Measurements from ENCODE around the gene TRAF3.

The TRAF3 gene, protein sequence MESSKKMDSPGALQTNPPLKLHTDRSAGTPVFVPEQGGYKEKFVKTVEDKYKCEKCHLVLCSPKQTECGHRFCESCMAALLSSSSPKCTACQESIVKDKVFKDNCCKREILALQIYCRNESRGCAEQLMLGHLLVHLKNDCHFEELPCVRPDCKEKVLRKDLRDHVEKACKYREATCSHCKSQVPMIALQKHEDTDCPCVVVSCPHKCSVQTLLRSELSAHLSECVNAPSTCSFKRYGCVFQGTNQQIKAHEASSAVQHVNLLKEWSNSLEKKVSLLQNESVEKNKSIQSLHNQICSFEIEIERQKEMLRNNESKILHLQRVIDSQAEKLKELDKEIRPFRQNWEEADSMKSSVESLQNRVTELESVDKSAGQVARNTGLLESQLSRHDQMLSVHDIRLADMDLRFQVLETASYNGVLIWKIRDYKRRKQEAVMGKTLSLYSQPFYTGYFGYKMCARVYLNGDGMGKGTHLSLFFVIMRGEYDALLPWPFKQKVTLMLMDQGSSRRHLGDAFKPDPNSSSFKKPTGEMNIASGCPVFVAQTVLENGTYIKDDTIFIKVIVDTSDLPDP

DNA sequence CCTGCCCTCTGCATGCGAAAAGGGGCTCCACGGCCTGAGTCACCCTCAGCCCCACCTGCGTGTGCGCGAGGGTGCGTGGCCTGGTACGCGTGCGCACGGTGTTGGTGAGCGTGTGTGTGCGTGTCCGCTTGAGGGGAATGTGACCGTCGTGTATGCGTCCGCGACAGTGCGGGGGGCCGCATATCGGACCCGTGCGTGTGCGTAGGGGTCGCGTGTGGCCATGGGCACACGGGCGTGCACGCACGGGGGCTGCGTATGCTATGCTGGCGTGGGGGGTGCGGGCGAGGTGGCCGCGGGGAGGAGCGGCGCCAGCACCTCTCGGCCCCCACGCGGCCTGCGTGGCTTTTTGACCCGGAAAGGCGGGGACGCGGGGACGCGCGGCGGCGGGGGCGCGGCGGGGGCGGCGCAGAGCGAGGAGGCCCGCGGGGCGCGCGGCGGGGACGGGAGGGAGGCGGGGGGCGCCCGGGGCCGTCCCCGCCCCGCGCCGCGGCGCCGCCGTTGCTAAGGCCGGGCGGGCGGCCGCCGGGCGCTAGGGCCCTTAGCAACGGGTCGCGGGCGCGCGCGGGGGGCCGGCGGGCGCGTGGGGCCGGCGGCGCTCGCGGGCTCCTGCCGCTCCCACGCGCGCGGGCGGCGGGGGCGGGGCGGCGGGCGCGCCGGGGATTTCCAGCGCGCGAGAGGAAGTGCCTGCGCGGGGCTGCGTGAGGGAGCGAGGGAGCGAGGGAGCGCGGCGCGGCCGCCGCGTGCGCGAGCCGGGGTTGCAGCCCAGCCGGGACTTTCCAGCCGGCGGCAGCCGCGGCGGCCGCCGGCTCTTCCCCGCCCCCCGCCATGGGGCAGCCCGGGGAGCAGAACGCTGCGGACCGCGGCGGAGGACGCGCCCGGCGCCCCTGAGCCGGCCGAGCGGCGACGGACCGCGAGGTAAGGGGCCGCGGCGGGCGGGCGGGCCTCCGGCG is at the start of gene TRAF3:
Gene TRAF3, plus strand, starts transcription at position 689 of the 950 bp plus-strand sequence. CDS start 92,753 bp downstream, outside the sequence.
- H3K4me3 ChIP-seq (ENCODE audit: low read depth, low read length) = peak within 1 kb of the TSS; percentile 81
- TF ChIP-seq, protein P1, sequence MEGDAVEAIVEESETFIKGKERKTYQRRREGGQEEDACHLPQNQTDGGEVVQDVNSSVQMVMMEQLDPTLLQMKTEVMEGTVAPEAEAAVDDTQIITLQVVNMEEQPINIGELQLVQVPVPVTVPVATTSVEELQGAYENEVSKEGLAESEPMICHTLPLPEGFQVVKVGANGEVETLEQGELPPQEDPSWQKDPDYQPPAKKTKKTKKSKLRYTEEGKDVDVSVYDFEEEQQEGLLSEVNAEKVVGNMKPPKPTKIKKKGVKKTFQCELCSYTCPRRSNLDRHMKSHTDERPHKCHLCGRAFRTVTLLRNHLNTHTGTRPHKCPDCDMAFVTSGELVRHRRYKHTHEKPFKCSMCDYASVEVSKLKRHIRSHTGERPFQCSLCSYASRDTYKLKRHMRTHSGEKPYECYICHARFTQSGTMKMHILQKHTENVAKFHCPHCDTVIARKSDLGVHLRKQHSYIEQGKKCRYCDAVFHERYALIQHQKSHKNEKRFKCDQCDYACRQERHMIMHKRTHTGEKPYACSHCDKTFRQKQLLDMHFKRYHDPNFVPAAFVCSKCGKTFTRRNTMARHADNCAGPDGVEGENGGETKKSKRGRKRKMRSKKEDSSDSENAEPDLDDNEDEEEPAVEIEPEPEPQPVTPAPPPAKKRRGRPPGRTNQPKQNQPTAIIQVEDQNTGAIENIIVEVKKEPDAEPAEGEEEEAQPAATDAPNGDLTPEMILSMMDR (IDR thresholded peaks at IDR 0.05; ENCODE audit: low read depth, low read length) = no peak

DNA sequence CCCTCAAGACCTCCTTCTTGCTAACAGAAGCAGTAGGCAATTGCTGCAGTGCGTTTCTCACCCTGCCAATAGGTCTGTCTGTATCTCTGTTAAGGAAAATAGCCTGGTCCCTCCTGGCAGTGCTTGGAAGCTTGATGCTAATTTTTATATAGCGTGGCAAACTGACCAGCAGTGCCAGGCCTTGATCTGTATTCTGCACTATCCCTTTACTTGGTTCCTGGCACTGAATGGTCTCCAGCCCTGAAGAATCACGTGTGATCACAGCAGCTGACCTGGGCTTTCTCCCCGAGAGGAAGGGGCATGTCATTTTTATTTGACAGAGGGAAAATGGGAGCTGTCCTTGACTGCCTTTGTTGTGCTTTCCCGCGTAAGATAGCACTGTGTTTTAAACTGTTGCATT is 48.7 kb upstream of the TRAF3 start:
- no peak overlapping the region for H3K4me3 ChIP-seq (ENCODE audit: low read depth, low read length)
- TF ChIP-seq, protein P1 (IDR thresholded peaks at IDR 0.05; ENCODE audit: low read depth, low read length) = no peak

DNA sequence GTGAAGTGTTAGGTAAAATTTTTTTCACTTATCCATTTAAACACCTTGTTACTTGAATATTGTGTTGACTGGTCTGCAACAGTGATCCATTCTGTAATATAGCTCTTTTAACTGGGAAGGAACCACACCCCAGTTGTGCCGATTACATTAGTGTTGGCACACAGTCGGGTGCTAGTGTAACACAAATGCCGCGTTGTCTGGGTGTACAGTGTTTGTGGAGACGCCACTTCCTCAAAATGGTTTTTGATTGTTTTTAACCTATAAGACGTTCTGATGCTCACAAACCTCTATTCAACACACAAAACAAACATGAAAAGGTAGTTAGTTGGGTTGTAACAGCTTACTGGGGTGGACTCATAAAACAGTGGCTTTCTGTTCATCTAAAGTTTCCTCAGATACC is 48.0 kb upstream of the TRAF3 start:
- H3K4me3 ChIP-seq (ENCODE audit: low read depth, low read length) = no peak overlapping the region
- TF ChIP-seq, protein P1 (IDR thresholded peaks at IDR 0.05; ENCODE audit: low read depth, low read length) = no peak

DNA sequence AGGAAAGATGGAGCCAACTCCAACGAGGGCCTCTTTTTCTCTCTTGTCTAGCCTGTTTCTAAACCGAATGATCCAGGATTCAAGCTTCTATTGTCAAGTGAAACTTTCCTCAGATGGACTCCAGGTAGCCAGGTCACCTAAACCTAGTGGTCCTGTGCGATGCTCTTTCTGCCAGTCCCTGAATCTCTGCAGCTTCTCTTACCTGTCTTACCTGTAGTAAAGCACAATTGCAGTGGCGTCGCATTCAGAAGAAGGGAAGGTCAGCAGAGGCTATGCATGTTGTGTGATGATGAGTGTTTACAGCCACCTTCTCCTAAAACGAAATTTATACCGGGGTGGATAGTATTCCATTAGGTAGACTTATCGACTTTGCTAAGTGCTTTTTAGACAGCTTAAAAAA is 47.4 kb upstream of the TRAF3 start:
- no peak overlapping the region for H3K4me3 ChIP-seq (ENCODE audit: low read depth, low read length)
- TF ChIP-seq, protein P1 (IDR thresholded peaks at IDR 0.05; ENCODE audit: low read depth, low read length) = no peak

DNA sequence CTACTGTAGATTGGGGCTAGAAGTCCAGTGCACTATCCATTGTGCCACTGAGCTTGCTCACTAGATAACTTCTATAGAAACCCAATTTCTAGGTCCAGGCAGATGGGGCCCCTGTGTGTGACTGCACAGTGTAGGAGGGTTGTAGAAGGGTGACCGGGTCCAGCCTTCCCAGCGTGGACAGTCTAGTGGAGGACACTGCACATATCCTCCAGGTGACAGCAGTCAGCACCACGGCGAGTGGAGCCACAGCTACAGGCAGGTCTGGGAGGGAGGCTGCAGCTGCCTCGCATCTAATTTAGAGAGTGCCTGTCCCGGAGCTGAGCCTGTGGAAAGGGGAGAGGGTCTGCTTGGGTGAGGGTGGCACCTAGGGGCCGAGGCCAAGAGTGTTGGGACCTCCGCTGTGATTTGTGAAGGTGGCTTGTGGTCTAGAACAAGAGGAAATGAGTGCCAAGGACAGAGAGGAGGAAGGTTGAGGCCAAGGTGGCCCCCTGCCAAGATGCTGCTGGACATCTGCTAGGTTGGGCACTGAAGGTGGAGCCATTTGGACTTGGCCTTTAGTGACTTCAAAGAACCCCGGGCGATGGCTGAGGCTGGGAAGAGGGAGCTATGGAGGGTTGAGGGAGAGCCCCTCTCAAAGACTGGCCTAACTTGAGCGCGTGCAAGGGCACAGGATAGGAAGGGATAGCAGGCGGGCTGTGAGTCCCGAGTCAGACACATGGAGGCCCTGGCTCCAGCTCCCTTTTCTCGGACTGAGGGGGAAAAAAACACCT is 46.0 kb upstream of the TRAF3 start:
- TF ChIP-seq, protein P1 (IDR thresholded peaks at IDR 0.05; ENCODE audit: low read depth, low read length) = no peak

DNA sequence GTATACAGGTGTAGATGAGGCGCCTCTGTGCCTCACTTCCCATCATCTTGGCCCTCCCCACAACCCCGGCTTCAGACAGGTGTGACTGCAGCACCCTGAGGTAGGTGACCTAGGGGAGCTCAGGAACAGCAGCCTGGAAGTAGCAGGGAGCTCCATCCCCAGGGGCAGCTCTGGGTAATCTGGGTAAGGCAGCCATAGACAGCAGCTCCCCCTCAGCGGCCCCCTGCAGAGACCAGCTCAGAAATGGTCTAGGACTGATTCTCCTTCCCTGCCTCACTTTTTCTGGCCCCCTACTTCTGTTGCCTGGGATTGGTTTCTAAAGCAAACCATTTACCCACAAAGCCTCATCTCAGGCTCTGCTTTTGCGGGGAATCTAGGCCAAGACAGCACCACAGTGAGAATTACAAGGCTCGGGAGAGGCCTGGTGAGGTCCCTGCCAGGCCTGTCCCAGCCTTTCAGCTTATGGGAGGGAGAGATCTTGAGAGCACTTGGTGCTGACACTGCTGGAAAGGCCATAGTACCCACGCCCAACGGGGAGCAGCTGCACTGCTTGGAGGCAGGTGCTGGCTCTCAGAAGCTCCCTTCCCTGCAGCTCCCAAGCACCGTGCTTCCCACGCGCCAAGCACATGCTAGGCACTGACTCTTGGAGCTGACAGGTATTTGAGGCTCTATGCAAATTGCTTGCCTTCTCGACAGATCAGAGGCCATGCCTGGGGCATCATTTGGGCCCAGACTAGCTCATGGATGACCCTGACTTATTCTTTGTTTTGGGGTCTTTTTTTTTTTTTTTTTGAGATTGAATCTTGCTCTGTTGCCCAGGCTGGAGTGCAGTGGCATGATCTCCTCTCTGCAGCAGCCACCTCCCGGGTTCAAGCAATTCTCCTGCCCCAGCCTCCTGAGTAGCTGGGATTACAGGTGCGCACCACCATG is 45.1 kb upstream of the TRAF3 start:
- no peak overlapping the region for H3K4me3 ChIP-seq (ENCODE audit: low read depth, low read length)
- TF ChIP-seq, protein P1 (IDR thresholded peaks at IDR 0.05; ENCODE audit: low read depth, low read length) = no peak

More for the DNA sequence above, 46.0 kb upstream of the TRAF3 start:
- H3K4me3 ChIP-seq (ENCODE audit: low read depth, low read length) = no peak overlapping the region

Data from WI38 (cell line).